Neuron (in vitro differentiated cells): Measurements from ENCODE around the gene NMRK2.

Experiments
- H2AFZ ChIP-seq: one replicate; pipeline ENCODE4 v1.6.1; 2013; ENCODE audit warnings: low read depth, mild to moderate bottlenecking, inconsistent platforms, low read length, moderate library complexity
- H3K27me3 ChIP-seq: one replicate; pipeline ENCODE4 v1.6.1; 2013; ENCODE audit warnings: low read length; ENCODE audit not compliant: insufficient read depth
- H3K36me3 ChIP-seq: one replicate; pipeline ENCODE4 v1.6.1; 2013; ENCODE audit warnings: low read length; ENCODE audit not compliant: insufficient read depth
- H3K4me1 ChIP-seq: one replicate; pipeline ENCODE4 v1.6.1; 2013; ENCODE audit warnings: low read length; ENCODE audit not compliant: insufficient read depth
- H3K4me3 ChIP-seq: 2 replicates; pipeline ENCODE4 v1.5.1; 2013; ENCODE audit warnings: mild to moderate bottlenecking, low read length, moderate library complexity
- H3K9me3 ChIP-seq: one replicate; pipeline ENCODE4 v1.6.1; 2013; ENCODE audit warnings: low read length

NMRK2 gene

DNA sequence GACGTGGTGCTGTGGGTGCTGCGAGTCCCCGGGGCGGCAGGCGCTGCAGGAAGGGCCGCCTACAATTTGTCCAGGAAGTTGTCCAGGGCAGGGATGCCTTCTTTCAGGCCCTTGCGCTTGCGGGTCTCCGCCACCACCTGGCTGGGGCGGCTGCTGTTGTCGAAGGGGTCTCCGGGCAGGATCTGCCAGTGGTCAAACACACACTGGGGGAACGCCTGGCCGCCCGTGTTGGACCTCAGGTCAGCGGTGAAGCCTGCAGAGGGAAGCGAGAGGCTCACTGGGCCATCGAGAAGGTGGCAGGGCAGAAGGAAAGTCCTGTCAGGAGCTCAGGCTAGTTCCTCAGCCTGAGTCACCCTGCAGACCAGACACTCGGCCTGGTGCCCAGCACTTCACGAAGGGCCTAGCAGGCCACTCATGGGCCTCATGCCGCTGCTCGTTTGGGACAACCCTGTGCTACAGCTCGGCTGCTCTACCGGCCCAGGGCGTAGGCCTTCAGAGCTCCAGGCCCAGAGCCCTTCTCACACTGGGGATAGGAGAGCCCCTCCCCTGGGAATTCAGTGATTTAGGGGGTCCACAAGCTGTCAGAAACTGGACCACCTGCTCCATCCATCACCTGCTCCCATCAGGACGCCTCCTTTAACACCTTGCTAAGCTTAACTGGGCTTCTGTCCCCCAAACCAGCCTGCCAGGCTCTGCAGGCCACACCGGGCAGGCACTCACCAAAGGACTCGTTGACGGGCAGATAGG, 43.8 kb downstream of the NMRK2 start:
- Histone ChIP-seq H2AFZ (no peak overlapping the region), H3K36me3 (peaks cover 62% of the 10 kb centered on the region), H3K4me3 (no peak overlapping the region), H3K27me3 (no peaks in the 10 kb centered on the region), H3K4me1 (no peaks in the 10 kb centered on the region), H3K9me3 (no peaks in the 10 kb centered on the region)

DNA sequence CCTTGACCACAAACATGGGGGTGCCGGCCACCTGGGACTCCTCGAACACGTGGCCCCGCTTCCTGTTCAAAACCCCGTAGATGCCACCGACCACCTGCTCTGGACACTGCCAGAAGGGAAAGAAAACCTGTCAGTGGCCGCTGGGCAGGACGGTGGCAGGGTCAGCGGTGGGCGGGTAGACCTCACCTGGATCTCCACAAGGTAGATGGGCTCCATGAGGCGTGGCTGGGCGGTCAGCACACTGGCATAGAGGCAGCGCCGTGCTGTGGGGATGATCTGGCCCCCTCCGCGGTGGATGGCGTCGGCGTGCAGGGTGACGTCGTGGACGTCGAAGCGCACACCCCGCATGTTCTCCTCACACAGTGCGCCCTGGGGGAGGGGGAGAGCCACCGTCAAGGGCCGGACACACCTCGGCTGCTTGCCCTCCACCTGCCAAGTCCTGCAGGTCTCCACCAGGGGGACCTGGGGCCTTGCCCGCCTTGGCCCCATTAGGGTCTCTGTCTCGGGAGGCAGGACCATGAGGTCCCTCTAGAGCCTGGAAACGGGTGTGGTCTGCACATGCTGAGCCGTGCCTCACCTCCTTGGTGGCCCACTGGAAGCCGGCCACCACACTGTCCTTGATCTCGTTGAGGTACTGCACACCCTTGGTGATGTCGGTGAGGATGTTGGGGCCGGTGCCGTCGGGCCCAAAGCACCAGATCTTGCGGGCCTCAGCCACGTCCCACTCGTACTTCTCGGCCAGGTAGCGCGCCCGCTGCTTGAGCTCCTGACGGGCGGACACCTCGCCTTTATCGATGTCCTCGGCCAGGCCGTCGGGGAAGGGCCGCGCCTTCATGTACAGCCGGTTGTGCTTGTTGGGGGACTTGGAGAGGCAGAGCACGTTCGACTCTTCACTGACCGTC, 44.6 kb downstream of the NMRK2 start:
- H3K4me1 ChIP-seq = no peaks in the 10 kb centered on the region
- H3K9me3 ChIP-seq = no peaks in the 10 kb centered on the region
- peaks cover 71% of the 10 kb centered on the region for H3K36me3 ChIP-seq
- no peak overlapping the region for H2AFZ ChIP-seq
- no peak overlapping the region for H3K4me3 ChIP-seq
- H3K27me3 ChIP-seq = no peaks in the 10 kb centered on the region

DNA sequence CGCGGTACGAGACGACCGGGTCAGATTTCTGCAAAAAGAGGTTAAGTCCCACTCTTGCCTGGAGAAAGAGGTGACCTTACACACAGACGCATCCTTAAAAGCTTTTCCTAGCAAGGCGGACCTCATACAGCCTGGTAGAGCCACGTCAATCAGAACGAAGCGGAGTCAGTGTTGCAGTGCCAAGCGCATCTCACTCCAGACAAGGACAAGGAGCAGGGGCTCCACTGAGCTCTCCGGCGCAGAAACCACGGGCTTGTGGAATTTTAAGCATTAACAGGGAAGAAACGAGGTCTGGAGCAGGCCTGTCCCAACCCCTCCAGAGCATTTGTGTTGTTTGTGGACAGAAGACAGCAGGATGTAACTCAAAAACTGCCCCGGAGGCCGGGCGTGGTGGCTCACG, 45.3 kb downstream of the NMRK2 start:
- no peak overlapping the region for H2AFZ ChIP-seq
- no peaks in the 10 kb centered on the region for H3K27me3 ChIP-seq
- H3K9me3 ChIP-seq = no peaks in the 10 kb centered on the region
- no peaks in the 10 kb centered on the region for H3K4me1 ChIP-seq
- peaks cover 77% of the 10 kb centered on the region for H3K36me3 ChIP-seq
- no peak overlapping the region for H3K4me3 ChIP-seq

DNA sequence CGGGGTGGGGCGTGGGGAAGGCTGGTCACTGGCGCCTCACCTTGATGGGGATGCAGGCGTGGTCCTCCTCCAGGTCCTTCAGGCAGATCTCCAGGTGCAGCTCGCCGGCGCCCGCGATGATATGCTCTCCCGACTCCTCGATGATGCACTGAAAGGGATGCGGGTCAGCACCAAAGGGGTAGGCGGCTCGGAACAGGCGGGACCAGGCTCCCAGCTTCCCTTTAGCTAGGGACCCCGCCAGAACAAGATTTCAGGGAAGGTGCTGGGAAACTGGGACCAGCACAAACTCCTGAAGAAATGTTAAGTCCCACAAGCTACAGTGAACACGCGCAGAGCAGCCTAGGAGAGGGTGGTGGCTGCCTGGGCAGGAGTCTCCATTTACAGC, 46.4 kb downstream of the NMRK2 start:
- Histone ChIP-seq H3K27me3 (no peaks in the 10 kb centered on the region), H3K9me3 (no peaks in the 10 kb centered on the region), H3K4me3 (no peak overlapping the region), H3K36me3 (peaks cover 89% of the 10 kb centered on the region), H2AFZ (no peak overlapping the region), H3K4me1 (peaks cover 8% of the 10 kb centered on the region)

DNA sequence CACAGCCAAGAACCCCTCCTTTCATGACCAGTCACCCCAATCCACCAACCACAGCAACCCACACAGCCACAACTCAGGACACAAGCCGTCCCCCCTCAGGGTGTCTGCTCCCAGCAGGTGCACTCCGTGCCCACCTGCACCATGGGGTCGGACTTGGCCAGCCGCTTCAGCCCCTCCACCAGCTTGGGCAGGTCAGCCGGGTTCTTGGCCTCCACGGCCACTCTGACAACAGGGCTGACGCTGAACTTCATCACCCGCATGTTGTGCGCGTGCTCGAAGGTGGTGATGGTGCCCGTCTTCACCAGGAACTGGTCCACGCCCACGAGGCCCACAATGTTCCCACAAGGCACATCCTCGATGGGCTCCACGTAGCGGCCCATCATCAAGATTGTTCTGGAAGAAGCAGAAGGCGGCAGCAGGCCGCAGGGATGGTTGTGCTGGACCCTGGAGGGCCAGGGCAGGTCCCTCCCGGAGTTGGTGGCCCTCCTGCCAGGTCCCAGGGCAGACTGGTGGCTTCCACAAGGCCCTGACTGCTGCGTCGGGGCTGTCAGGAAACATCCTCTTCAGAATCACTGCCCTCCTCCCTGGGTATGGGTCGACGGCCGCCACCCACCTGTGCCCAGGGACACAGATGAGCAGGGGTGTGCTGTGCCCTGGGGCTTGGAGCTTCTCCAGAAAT, 46.9 kb downstream of the NMRK2 start:
- no peak overlapping the region for H2AFZ ChIP-seq
- no peaks in the 10 kb centered on the region for H3K27me3 ChIP-seq
- peaks cover 11% of the 10 kb centered on the region for H3K4me1 ChIP-seq
- H3K9me3 ChIP-seq = no peaks in the 10 kb centered on the region
- H3K4me3 ChIP-seq = no peak overlapping the region
- H3K36me3 ChIP-seq = peaks cover 92% of the 10 kb centered on the region

DNA sequence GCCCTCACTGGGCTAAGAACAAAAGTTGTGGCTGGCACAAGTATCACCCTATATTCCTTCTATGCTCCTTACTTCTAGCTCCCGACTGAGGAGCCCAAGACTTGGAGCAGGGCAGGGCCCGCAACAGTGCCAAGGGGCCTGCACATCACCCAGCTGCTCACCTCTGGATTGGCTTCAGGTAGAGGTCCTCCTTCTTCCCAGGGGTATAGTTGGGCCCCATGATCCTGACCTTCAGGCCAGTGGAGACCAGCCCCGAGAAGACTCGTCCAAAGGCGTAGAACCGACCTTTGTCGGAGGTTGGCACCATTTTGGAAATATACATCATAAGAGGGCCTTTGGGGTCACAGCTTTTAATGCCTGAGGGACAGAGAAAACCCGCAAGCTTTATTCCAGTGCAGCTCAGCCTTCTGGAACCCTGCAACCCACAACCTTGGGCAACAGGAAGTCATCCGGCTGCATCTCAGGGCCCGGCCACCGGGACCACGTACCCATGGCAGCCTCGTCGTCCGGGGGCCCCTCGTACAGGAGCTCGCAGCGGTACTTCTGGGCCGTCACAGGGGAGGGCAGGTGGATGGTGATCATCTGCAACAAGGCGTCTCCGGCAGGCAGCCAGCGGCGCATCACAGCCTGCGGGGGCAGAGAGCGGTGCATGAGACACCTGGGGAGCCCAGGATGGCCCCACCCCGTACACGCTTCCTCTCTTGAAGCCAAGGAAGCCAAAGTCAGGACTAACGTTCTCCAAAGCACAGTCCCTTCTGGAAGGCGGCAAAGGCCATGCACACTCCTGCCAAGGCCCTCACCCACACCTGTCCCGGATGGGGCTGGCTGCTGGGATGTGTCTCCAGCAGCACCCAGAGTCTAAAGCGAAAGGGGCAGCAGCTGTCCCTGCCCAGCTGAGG, 47.7 kb downstream of the NMRK2 start:
- peaks cover 86% of the 10 kb centered on the region for H3K36me3 ChIP-seq
- peaks cover 13% of the 10 kb centered on the region for H3K4me1 ChIP-seq
- H2AFZ ChIP-seq = no peak overlapping the region
- H3K27me3 ChIP-seq = no peaks in the 10 kb centered on the region
- H3K4me3 ChIP-seq = no peak overlapping the region
- H3K9me3 ChIP-seq = no peaks in the 10 kb centered on the region

DNA sequence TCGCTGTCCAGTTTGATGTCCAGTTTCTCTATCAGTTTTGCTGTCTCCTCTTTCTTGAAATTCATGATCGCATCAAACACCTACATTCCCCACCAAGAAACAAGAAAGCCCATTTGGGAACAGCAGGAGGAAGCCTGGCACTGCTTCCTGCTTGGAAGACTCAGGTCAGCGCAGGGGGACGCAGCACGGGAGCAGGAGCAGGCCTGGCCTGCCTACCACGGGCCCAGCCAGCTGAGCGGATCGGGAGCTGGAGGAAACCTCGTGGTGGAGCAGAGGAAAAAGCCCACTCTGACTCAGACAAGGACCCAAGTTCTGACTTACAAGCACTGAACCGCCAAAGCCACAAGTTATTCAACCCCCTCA, 48.5 kb downstream of the NMRK2 start:
- Histone ChIP-seq H3K36me3 (peaks cover 78% of the 10 kb centered on the region), H3K9me3 (no peaks in the 10 kb centered on the region), H3K4me3 (no peak overlapping the region), H3K4me1 (peaks cover 20% of the 10 kb centered on the region), H2AFZ (no peak overlapping the region), H3K27me3 (no peaks in the 10 kb centered on the region)

DNA sequence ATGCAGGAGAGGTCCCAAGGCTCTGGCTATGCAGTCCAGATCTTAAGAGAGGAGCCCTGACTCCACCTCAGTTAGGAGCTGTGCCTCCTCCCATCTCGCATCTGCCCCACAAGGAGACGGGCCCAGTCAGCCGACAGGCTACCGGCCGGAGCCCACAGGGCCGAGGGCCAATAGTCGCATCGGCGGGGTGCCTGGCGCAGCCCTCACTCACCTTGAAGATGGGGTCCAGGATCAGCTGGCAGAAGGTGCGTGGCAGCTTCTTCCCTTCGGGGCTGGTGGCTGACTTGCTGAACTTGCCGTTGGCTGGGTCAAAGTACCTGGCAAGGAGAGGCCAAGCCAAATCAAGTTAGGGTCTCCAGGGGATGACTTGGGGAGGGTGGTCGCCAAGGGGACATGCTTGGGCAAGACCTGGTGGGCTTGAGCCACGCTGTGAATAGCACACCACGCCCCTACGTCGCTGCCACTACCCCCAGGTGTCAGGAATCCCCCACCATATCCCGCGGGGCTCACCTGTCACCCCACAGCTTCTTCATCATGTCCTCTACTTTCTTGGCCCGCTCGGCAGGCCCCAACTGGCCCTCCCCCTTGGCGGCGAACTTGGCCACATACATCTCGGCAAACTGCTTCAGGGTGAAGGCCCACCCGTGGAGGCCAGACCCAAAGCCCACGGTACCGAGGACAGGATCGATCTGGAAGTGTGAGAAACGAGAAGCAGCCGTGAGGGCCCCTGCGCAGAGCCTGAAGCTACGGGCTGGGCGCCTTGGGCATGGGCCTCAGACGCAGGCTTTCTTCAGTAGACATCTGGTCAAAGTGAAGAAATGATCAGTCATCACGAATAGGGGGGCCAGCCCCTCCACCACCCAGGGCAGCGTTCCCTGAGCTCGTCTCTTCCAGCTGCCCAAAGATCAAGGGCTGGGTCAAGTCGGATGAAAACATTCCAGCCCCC, 49.1 kb downstream of the NMRK2 start:
- Histone ChIP-seq H3K4me1 (peaks cover 26% of the 10 kb centered on the region), H3K4me3 (no peak overlapping the region), H3K36me3 (peaks cover 72% of the 10 kb centered on the region), H2AFZ (no peak overlapping the region), H3K27me3 (no peaks in the 10 kb centered on the region), H3K9me3 (no peaks in the 10 kb centered on the region)

DNA sequence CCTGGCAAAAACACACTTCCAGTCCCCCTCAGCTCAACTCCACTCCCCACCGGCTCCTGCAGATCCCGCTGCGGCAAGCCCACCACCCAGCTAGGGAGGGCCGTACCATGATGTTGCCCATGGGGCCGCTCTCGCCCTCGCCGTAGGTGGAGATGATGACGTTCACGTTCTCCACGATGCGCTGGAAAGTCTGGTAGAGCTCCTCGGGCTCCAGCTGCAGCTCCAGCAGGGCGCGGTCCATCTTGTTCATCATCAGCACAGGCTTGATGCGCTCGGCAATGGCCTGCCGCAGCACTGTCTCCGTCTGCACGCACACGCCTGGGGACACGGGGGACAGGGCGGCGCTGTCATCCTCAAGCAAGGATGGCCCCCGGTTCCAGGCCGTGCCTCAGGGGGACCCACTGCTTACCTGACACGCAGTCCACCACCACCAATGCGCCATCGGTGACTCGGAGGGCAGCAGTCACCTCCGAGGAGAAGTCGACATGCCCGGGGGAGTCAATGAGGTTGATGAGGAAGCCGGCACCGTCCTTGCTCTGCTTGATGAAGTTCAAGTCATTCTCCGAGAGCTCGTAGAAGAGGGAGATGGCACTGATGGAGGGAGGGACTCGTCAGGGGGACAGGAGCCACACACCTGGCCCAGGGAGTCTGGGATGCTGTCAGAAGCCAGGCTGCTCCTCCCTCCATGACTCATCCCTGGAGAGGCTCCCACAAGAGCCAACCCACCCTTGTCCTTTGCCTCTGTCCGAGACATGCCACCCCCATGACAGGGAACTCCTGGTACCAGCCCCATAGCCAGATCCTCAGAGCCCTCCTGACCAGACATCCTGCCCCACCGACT, 50.1 kb downstream of the NMRK2 start:
- Histone ChIP-seq H3K36me3 (peaks cover 63% of the 10 kb centered on the region), H2AFZ (no peak overlapping the region), H3K27me3 (no peaks in the 10 kb centered on the region), H3K4me3 (peak overlapping the region; percentile 84), H3K4me1 (peaks cover 31% of the 10 kb centered on the region), H3K9me3 (no peaks in the 10 kb centered on the region)

DNA sequence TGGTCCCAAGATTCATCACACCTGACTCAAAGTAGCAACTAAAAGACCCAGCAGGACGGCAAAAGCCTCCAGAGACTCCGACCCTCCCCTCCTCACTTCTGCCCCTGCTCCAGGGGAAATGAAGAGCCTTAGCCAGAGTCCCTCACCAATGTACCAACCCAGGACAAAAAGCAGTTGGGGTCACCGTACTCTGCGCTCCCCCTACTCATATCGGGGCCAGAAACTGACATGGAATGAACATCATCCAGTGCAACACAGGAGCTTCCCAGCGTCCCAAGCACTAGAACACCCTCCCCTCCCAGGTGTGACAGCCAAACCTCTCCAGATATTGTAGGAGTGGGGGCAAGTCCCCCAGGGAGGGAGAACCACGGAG, 50.7 kb downstream of the NMRK2 start:
- peaks cover 31% of the 10 kb centered on the region for H3K4me1 ChIP-seq
- no peaks in the 10 kb centered on the region for H3K27me3 ChIP-seq
- no peaks in the 10 kb centered on the region for H3K9me3 ChIP-seq
- H2AFZ ChIP-seq = no peak overlapping the region
- H3K4me3 ChIP-seq = peak overlapping the region; percentile 84
- H3K36me3 ChIP-seq = peaks cover 58% of the 10 kb centered on the region

DNA sequence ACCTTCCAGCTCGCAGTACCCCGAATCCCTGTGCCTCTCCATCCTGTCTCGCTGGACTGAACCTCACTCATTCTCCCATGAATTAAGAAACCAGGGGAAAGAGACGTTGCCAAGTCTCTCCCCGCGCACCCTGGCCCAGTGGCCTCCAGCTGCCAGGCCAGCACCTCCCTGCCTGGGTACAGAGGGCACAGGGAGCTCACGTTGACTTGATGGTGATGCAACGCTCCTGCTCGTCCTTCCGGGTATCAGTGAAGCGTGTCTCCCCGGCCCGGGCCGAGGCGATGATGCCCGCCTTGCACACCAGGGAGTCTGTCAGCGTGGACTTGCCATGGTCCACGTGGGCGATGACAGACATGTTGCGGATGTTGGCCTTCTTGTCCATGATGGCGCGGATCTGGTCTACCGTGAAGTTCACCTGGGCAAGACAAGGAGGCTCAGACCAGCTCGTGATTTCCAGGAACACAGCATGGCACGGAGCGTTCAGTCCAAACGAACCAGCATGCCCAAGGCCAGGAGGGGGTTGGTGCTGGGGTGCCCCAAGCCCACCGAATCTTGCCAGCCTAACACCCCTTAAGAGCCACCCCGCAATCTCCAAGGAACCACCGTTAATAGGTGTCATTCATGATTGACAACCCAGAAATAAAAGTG, 51.2 kb downstream of the NMRK2 start:
- Histone ChIP-seq H3K4me3 (peak overlapping the region; percentile 84), H3K4me1 (peaks cover 31% of the 10 kb centered on the region), H2AFZ (no peak overlapping the region), H3K9me3 (no peaks in the 10 kb centered on the region), H3K27me3 (no peaks in the 10 kb centered on the region), H3K36me3 (peaks cover 55% of the 10 kb centered on the region)
